ENCODE measurements around the gene ARHGAP32.
A peak's percentile ranks its signal among the peaks of the same experiment; 100 is the strongest.

The ARHGAP32 gene

DNA sequence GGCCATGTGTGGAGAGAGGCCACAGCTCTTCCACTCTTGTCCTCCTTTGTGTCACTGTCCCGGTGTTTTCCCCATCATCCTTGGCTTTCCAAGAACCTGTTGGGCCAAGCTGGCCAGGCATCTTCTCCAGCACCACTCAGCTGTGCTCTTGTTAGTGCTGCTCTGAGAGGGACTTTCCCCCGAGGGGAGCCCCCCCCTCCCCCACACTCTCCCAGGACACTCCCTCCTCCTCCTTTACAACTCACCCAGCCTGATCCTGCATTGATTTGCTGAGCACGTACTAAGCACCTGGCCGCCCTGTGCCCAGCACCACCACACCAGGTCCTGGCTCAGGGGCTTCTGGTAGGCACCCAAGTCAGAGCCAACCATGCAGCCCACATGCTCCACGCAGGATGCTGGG, 262.7 kb downstream of the ARHGAP32 start:
- H3K27ac ChIP-seq (ENCODE audit: low read length), result peak overlapping the region; percentile 17
- H3K4me1 ChIP-seq (ENCODE audit: low read length), result peaks cover 32% of the 10 kb centered on the region
- no peaks in the 10 kb centered on the region for H4K20me1 ChIP-seq (ENCODE audit: insufficient read depth, low read length)
- H3K9ac ChIP-seq (ENCODE audit: low read length), result peak overlapping the region; percentile 8; the same call in 1 of the 2 replicates
- TF ChIP-seq, protein P1, sequence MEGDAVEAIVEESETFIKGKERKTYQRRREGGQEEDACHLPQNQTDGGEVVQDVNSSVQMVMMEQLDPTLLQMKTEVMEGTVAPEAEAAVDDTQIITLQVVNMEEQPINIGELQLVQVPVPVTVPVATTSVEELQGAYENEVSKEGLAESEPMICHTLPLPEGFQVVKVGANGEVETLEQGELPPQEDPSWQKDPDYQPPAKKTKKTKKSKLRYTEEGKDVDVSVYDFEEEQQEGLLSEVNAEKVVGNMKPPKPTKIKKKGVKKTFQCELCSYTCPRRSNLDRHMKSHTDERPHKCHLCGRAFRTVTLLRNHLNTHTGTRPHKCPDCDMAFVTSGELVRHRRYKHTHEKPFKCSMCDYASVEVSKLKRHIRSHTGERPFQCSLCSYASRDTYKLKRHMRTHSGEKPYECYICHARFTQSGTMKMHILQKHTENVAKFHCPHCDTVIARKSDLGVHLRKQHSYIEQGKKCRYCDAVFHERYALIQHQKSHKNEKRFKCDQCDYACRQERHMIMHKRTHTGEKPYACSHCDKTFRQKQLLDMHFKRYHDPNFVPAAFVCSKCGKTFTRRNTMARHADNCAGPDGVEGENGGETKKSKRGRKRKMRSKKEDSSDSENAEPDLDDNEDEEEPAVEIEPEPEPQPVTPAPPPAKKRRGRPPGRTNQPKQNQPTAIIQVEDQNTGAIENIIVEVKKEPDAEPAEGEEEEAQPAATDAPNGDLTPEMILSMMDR (IDR thresholded peaks at IDR 0.05; ENCODE audit: low read depth, low read length), result no peak
- TF ChIP-seq EZH2phosphoT487 (IDR thresholded peaks at IDR 0.05; ENCODE audit: low read depth), result no peak
- no peaks in the 10 kb centered on the region for H3K36me3 ChIP-seq (replicated peaks; ENCODE audit: low read depth, low read length)
- H3K27me3 ChIP-seq (ENCODE audit: low read depth, low read length), result 0 out of 2 replicates have a peak, but pooled peaks cover 8% of the 10 kb centered on the region
- H3K4me3 ChIP-seq (ENCODE audit: low read length), result peak overlapping the region; percentile 55
- peak overlapping the region; percentile 71 for H3K4me2 ChIP-seq (ENCODE audit: low read length)
- no peaks in the 10 kb centered on the region for H3K9me3 ChIP-seq (ENCODE audit: insufficient read depth, low read length)
- no peaks in the 10 kb centered on the region for H3K79me2 ChIP-seq (ENCODE audit: low read length)
- H2AFZ ChIP-seq (ENCODE audit: low read depth, low read length), result 0 out of 2 replicates have a peak overlapping the region, but pooled peaks have one; percentile 11

DNA sequence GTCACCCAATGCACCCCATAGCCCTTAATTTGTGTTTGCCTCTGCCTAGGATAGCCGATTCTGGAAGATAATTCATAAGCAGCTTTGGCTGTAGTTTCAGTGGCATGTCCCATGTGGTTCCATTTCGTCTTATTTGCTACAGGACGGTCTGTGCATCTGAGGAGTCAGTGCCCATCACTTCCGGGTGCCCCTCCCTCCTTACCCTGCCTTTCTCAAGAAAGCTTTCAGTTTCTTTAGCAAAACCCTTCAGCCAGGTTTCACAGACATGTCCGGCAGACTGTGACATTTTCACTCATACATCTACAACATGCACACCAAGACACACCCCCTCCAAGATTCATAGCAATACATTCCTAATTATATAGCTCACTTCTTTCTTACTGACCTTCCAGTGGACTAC, 263.7 kb downstream of the ARHGAP32 start:
- Histone ChIP-seq H3K27ac (ENCODE audit: low read length) (peak overlapping the region; percentile 24; the same call in 1 of the 2 replicates), H3K9ac (ENCODE audit: low read length) (peak overlapping the region; percentile 27; the same call in 1 of the 2 replicates), H3K27me3 (ENCODE audit: low read depth, low read length) (0 out of 2 replicates have a peak, but pooled peaks cover 8% of the 10 kb centered on the region), H3K9me3 (ENCODE audit: insufficient read depth, low read length) (no peaks in the 10 kb centered on the region), H3K79me2 (ENCODE audit: low read length) (no peaks in the 10 kb centered on the region), H3K4me2 (ENCODE audit: low read length) (peak overlapping the region; percentile 68), H4K20me1 (ENCODE audit: insufficient read depth, low read length) (no peaks in the 10 kb centered on the region), H3K36me3 (replicated peaks; ENCODE audit: low read depth, low read length) (no peaks in the 10 kb centered on the region), H3K4me1 (ENCODE audit: low read length) (peaks cover 30% of the 10 kb centered on the region), H2AFZ (ENCODE audit: low read depth, low read length) (peak overlapping the region; percentile 56; the same call in 1 of the 2 replicates), H3K4me3 (ENCODE audit: low read length) (peak overlapping the region; percentile 29)
- TF ChIP-seq, protein P1 (IDR thresholded peaks at IDR 0.05; ENCODE audit: low read depth, low read length), result no peak
- no peak for TF ChIP-seq EZH2phosphoT487 (IDR thresholded peaks at IDR 0.05; ENCODE audit: low read depth)

DNA sequence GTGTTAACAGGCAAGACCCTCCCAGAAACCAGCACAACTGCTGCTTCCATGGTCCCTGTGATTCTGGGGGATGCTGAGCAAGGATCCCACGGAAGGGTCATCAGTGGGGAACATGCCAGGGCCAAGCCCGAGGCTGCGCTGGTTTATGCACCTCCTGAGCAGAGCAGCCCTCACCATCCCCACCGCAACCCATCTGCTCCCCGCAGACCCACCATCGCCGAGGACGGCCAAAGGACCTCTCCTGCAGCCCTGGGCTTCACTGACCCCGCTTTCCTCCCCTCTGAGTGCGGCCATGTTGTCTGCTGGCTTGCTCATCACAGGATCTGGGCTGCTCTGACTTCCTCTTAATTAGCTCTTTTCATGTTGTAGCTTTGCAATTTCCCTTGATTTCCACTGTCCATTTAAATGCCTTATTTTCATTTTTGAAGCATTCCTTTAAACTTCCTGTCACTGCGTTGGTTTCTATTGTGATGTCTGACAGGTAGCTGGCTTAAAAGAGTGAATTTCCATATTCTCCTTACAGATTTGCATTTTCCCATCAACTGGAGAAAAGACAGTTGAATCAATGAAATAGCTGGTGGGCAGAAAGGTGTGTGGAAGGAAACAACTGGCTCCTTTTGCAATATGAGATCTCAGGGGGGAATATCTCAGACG, 264.3 kb downstream of the ARHGAP32 start:
- Histone ChIP-seq H3K36me3 (replicated peaks; ENCODE audit: low read depth, low read length) (no peaks in the 10 kb centered on the region), H3K9ac (ENCODE audit: low read length) (peak overlapping the region; percentile 27; the same call in 1 of the 2 replicates), H3K4me3 (ENCODE audit: low read length) (peak overlapping the region; percentile 29), H4K20me1 (ENCODE audit: insufficient read depth, low read length) (no peaks in the 10 kb centered on the region), H2AFZ (ENCODE audit: low read depth, low read length) (peak overlapping the region; percentile 56; the same call in 1 of the 2 replicates), H3K4me1 (ENCODE audit: low read length) (peaks cover 30% of the 10 kb centered on the region), H3K27me3 (ENCODE audit: low read depth, low read length) (0 out of 2 replicates have a peak, but pooled peaks cover 8% of the 10 kb centered on the region), H3K79me2 (ENCODE audit: low read length) (no peaks in the 10 kb centered on the region), H3K27ac (ENCODE audit: low read length) (peak overlapping the region; percentile 22; the same call in 1 of the 2 replicates), H3K9me3 (ENCODE audit: insufficient read depth, low read length) (no peaks in the 10 kb centered on the region), H3K4me2 (ENCODE audit: low read length) (peak overlapping the region; percentile 68)
- TF ChIP-seq, protein P1 (IDR thresholded peaks at IDR 0.05; ENCODE audit: low read depth, low read length), result no peak
- TF ChIP-seq EZH2phosphoT487 (IDR thresholded peaks at IDR 0.05; ENCODE audit: low read depth), result no peak

DNA sequence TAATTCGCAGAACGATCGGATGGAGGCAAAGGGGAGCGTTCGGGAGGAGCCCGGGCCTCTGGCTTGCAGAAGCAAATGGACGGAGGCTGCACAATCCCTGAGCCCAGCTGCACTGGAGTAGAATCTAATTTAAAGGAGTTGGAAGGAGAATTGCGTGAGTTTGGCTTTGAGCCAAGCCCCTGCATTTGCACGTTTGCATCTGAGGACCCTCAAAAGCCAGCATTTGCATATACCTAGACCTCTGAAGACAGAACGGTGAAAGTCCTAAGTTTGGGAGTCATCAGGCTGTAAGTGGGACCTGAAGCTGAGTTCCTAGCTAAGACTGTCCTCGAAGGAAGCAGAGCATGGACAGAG, 265.0 kb downstream of the ARHGAP32 start:
- no peak for TF ChIP-seq EZH2phosphoT487 (IDR thresholded peaks at IDR 0.05; ENCODE audit: low read depth)
- TF ChIP-seq, protein P1 (IDR thresholded peaks at IDR 0.05; ENCODE audit: low read depth, low read length), result no peak
- Histone ChIP-seq H3K4me3 (ENCODE audit: low read length) (no peak overlapping the region), H4K20me1 (ENCODE audit: insufficient read depth, low read length) (no peaks in the 10 kb centered on the region), H2AFZ (ENCODE audit: low read depth, low read length) (no peak overlapping the region), H3K79me2 (ENCODE audit: low read length) (no peaks in the 10 kb centered on the region), H3K27me3 (ENCODE audit: low read depth, low read length) (0 out of 2 replicates have a peak, but pooled peaks cover 8% of the 10 kb centered on the region), H3K9ac (ENCODE audit: low read length) (no peak overlapping the region), H3K27ac (ENCODE audit: low read length) (no peak overlapping the region), H3K4me1 (ENCODE audit: low read length) (peaks cover 30% of the 10 kb centered on the region), H3K36me3 (replicated peaks; ENCODE audit: low read depth, low read length) (no peaks in the 10 kb centered on the region), H3K9me3 (ENCODE audit: insufficient read depth, low read length) (no peaks in the 10 kb centered on the region), H3K4me2 (ENCODE audit: low read length) (no peak overlapping the region)
